Stimulated activated CD4-positive, alpha-beta T cell treated with anti-CD3 and anti-CD28 coated beads, Interleukin-1b, Interleukin-23, amount 100 ng/mL, for 24 hours (primary cell): ENCODE measurements around the gene RAE1.
"Not testable (repeated sequence)": the region's sequence is repeated elsewhere in the genome, so short reads cannot be mapped to it uniquely, and the experiment has no call there.

ENCODE experiments used
- DNase-seq, 4 experiments: peaks; one replicate each; pipeline ENCODE4 v3.0.0-alpha.2; 2020; ENCODE audit warnings: low read depth in 4 of 4, low spot score in 1 of 4

Gene RAE1

GRCh38 chr20:57325632-57326356 lies 25.3 kb upstream of the RAE1 start:
- no peak for DNase-seq

DNA sequence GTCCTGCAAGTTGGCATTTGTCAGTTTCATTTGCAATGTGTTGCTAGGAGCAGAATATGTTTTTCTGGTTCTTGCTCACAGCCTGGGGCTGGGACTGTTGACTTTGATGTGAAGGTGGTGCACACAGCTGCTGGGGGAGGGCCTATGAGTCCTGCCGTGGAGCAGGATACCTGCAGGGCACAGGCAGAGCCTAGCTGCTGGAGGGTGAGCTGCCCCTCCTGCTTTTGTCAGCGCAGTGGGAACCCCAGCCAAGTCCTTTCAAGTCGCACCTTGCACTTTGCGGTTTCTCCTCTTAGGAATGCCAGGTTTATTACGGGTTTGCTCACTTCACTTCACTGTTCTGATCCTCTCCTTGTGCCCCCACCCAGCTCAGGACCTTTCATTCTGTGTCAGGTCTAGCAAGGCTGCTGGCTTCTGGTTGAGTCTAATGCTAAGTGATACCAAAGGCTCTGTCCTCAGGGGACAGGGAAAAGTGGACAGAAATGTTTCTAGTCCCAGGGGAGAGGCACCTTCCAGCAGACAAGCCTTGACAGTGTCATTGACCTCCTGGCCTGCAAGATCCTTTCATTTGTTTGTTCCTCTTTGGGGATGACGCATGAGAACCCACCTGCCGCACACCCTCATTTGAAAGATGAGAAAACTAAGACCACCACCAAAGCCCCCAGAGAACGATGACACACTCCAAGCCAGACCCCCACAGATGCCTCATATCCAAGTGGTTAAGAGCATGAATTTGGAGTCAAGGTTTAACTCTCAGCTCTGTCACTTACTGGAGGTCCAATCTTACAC lies 24.2 kb upstream of the RAE1 start:
- DNase-seq, result no peak

DNA sequence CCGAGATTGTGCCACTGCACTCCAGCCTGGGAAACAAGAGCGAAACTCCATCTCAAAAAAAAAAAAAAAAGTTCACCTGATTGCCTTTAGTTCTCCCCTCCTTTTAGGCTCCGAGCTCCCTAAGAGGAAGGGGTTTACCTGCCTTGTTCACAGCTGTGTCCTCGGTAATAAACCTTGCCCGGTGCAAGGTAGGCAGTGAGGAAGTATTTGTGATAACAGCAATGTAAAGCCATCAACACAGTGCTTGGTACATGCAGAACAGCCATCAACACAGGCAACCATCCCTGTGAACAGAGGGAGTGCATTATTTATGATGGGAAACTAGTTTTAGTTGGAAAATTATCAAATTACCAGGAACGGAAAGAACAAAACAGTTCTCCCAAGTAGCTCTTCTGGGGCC lies 23.2 kb upstream of the RAE1 start:
- no peak for DNase-seq

DNA sequence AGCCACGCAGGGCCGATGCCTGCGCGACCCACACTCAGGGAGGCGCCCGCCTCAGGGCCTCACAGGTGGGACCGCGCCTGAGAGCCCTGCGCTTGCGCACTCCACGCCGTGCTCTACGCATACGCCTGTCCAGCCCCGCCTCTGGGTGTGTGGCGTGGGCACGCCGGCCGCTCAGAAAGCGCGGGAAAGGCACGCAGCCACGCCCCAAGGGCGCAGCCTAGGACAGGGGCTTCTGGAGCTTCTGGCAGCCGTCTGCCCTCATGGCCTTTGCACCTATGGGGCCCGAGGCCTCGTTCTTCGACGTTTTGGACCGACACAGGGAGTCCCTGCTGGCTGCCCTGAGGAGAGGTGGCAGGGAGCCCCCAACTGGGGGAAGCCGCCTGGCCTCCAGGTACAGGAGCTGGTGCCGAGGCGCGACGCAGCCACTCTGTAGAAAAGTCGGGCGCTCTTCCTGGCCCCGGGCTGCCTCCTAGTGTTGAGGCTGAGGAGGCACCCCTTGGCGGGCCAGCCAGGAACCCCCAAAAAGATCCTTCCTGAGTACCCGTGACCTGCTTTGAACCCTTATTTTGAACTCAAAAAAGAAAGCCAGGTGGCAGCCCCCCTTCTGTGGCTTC lies 21.3 kb upstream of the RAE1 start, which contains the start of gene SPO11:
TSS of gene SPO11 (plus strand) at position 196 of the 614 bp plus-strand sequence. CDS start at position 261, 65 bp downstream.
- DNase-seq, result no peak

GRCh38 chr20:57330998-57331397 lies 20.1 kb upstream of the RAE1 start:
- DNase-seq, result no peak

GRCh38 chr20:57332105-57333089 lies 18.7 kb upstream of the RAE1 start:
- no peak for DNase-seq

DNA sequence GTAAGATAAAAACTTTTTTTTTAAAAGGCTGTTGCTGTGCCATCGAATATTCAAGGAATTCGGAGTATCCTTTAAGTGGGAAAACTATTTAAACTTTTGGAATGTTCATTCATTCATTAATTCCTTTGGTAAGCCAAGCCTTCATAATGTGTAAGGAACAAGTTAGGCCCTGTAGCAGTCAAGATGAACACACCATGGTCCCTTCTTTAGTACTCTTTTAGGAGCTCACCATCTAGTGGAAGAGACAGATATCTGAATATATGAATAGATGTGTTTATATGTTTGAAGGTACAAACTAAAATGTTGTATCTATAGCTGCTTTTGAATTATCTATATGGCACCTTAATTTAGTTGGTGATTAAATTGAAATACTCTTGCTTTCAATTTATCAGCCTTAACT lies 15.7 kb upstream of the RAE1 start:
- DNase-seq, result no peak

DNA sequence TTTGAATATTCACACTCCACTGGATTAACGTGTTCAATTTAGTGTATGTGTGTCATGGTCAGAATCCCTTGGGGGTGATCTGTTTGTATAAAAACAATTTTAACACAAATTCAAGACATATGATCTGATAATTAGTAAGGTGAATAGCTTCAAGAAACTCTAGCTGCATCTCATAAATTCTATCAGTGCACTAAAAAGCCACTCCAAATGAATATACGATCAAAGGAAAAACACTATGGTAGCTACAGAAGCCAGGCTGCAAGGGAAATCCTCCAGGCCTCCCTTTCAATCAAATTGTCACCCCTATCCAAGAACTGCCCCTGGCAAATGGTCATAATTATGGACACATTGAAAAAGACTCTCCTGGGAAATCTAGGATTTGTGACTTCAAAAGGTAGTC lies 9.4 kb upstream of the RAE1 start:
- no peak for DNase-seq

DNA sequence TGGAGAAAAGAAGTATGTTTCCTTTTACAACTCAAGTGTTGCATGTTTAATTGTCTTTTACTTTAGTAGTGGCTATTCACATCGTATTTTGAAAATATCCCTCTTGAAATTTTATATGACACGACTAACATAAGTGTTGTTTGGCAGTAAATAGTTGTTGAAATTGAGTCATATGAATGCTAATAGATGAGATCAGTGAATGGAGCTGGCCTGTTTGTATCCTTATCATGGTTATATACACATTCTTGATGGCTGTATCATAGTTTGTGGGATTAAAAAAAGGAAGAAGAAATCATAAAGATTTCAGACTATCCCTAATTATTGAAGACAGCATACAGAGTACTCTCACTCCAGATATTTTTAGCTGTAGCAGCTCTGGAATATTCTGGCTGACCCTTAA lies 8.2 kb upstream of the RAE1 start:
- no peak for DNase-seq

DNA sequence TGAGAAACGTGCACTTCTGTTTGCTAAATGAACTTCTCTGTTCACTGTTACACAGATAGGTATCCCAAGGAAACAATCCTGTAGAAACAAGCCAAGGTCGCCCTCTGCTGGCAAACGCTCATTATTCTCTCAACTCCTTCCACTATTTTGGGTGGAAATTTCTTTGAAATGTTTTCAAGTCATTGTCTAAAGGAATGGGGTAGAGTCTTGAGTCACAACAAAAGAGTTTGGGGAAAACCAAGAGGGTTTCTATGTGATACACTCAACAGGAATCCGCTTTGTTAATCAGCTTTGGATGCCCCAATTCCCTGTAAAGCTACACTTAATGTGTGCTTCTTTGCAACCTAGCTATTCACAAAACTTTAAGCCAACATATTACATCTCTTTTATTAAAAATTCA lies 4.6 kb upstream of the RAE1 start:
- peak; percentile 40 to 59 (median 54) for DNase-seq

DNA sequence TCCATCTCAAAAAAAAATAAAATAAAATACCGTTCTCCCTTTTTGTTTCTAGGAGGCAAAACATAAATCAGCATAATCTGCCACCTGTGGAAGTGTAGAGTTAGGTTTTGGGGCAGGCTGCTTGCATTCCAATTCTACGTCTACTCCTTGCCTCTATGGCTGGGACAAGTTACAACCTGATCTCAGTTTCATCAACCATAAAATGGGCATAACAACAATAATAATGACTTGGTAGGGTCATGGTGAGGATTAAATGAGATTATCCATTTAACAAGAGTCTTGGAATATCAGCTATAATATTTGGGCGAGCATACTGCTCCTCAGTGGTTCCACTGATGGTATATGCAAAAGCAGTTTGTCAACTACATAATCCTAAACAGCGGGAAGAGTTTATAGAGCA lies 3.7 kb upstream of the RAE1 start:
- no peak for DNase-seq

DNA sequence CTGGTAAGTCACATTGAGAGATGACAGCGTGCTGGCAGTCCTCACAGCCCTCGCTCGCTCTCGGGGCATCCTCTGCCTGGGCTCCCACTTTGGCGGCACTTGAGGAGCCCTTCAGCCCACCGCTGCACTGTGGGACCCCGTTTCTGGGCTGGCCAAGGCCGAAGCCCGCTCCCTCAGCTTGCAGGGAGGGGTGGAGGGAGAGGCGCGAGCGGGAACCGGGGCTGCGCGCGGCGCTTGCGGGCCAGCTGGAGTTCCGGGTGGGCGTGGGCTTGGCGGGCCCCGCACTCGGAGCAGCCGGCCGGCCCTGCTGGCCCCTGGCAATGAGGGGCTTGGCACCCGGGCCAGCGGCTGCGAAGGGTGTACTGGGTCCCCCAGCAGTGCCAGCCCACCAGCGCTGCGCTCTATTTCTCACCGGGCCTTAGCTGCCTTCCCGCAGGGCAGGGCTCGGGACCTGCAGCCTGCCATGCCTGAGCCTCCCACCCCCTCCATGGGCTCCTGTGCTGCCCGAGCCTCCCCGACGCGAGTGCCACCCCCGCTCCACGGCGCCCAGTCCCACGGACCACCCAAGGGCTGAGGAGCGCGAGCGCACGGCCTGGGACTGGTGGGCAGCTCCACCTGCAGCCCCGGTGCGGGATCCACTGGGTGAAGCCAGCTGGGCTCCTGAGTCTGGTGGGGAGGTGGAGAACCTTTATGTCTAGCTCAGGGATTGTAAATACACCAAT lies 2.7 kb upstream of the RAE1 start:
- not testable (repeated sequence) for DNase-seq

- DNase-seq, result not testable (repeated sequence)
Measured at GRCh38 chr20:57348922-57349574, 2.0 kb upstream of the RAE1 start.

- DNase-seq, result no peak
Measured at GRCh38 chr20:57350081-57350710, 859 bp upstream of the RAE1 start.

DNA sequence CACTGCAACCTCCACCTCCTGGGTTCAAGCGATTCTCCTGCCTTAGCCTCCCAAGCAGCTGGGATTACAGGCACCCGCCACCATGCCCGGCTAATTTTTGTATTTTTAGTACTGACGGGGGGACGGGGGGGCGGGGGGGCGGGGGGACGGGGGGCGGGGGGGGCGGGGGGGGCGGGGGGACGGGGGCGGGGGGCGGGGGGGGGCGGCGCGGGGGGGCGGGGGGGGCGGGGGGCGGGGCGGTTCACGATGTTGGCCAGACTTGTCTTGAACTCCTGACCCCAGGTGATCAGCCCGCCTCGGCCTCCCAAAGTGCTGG lies 371 bp upstream of the RAE1 start:
- DNase-seq, result not testable (repeated sequence)

DNA sequence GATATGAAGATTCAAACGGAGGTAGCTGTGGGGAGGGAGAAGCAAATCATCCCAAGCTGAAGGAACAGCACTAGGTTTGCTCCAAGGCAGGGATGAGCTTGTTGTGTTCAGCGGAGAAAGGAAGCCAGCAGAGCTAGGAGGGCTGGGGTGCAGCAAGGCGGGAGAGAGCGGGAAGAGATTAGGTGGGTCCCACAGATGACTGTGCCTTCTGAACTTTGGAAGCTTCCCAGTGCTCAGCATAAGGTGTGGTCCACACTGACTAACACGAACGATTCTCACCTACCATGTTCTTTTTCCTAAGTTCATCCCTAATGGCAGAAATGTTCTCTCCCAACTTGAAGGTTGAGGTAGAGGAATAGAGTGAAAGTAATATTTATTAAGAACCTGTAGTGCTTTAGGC lies 1.2 kb downstream of the RAE1 start:
- no peak for DNase-seq

DNA sequence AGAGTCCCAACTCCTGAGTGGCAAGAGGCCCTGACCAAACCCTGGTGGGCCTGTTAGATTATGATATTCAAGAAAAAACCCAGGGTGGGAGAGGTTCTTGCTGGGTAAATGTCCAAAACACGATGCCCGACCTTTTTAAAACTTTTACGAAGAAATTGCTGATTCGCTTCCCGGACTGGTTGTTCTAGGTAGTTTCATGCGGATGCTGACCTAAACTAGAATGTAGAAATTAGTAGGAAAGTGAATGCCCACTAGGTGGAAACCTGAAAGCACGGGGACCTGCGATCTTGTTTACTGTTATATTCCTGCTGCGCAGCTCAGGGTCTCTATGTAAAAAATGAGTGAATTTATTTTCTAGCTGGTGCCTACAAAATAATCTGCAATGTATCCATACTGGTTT lies 2.3 kb downstream of the RAE1 start:
- no peak for DNase-seq

DNA sequence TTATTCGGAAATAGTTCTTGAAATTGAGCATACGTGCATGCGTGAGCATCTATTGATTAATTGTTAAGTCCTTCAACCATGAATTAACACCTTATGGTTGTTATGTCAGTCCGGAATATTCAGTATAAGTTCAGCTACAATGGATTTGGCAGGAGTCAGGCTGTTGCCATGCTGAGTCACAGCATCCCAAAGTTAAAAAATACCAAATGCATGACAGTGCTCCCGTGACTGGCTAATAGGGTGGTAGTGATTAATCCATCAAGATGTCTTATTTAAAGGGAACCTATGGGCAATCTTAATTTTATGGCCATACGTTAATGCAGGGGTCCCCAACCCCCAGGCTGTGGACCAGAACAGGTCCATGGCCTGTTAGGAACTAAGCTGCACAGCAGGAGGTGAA lies 10.5 kb downstream of the RAE1 start:
- DNase-seq, result no peak

GRCh38 chr20:57364451-57364850 lies 13.4 kb downstream of the RAE1 start:
- DNase-seq, result no peak
